Activated gamma-delta T cell treated with anti-CD3 and anti-CD28 coated beads, Interleukin-2, amount 50 U/mL, for 16 hours (primary cell): ENCODE data around the gene MSRB3.
"Not testable (repeated sequence)": the region's sequence is repeated elsewhere in the genome, so short reads cannot be mapped to it uniquely, and the experiment has no call there.

Experiments used
- DNase-seq: peaks from one replicate; pipeline ENCODE4 v3.0.0-alpha.2; 2020; ENCODE audit warnings: low read depth

MSRB3 gene

GRCh38 chr12:65278576-65279368 is at the start of gene MSRB3:
Gene MSRB3, plus strand, starts transcription at chr12:65278683. Its CDS starts 29,897 bp downstream, at chr12:65308580.
- no peak for DNase-seq

- DNase-seq, result no peak
Observed at GRCh38 chr12:65229441-65229840, 49.0 kb upstream of the MSRB3 start.

- DNase-seq, result no peak
Observed at GRCh38 chr12:65232476-65233077, 45.9 kb upstream of the MSRB3 start.

GRCh38 chr12:65237153-65237552 is 41.3 kb upstream of the MSRB3 start:
- DNase-seq, result no peak

- DNase-seq, result no peak
Observed at GRCh38 chr12:65238609-65239008, 39.9 kb upstream of the MSRB3 start.

GRCh38 chr12:65248656-65249633 is 29.5 kb upstream of the MSRB3 start:
- no peak for DNase-seq

GRCh38 chr12:65252515-65252914 is 26.0 kb upstream of the MSRB3 start:
- DNase-seq, result no peak

GRCh38 chr12:65257986-65258385 is 20.5 kb upstream of the MSRB3 start:
- no peak for DNase-seq

GRCh38 chr12:65259501-65259900 is 19.0 kb upstream of the MSRB3 start:
- DNase-seq, result no peak

- no peak for DNase-seq
Observed at GRCh38 chr12:65263777-65264176, 14.7 kb upstream of the MSRB3 start.

- DNase-seq, result no peak
Observed at GRCh38 chr12:65266408-65266807, 12.1 kb upstream of the MSRB3 start.

- DNase-seq, result no peak
Observed at GRCh38 chr12:65269603-65270002, 8.9 kb upstream of the MSRB3 start.

- no peak for DNase-seq
Observed at GRCh38 chr12:65274602-65275272, 3.7 kb upstream of the MSRB3 start.

- no peak for DNase-seq
Observed at GRCh38 chr12:65275627-65276026, 2.9 kb upstream of the MSRB3 start.

GRCh38 chr12:65276916-65277530 is 1.5 kb upstream of the MSRB3 start:
- DNase-seq, result no peak

- no peak for DNase-seq
Observed at GRCh38 chr12:65277994-65278575, 398 bp upstream of the MSRB3 start.

GRCh38 chr12:65279369-65280112 is 1.1 kb downstream of the MSRB3 start:
- no peak for DNase-seq

- no peak for DNase-seq
Observed at GRCh38 chr12:65280306-65280705, 1.8 kb downstream of the MSRB3 start.

- DNase-seq, result no peak
Observed at GRCh38 chr12:65282840-65283239, 4.4 kb downstream of the MSRB3 start.

- not testable (repeated sequence) for DNase-seq
Observed at GRCh38 chr12:65285532-65285931, 7.0 kb downstream of the MSRB3 start.
